Measurements from ENCODE around the gene ENTPD2.
"Not testable (repeated sequence)": the region's sequence is repeated elsewhere in the genome, so short reads cannot be mapped to it uniquely, and the experiment has no call there.

The ENTPD2 gene

GRCh38 chr9:137034709-137035506 lies 19.0 kb downstream of the ENTPD2 start:
- peak; percentile 98 for TF ChIP-seq CTCF (IDR thresholded peaks at IDR 0.05; ENCODE audit: low read depth, low read length, missing control alignments)
- no peak overlapping the region for H3K4me3 ChIP-seq (ENCODE audit: low read depth, low read length)
- peak; percentile 73 for DNase-seq (ENCODE audit: low read depth)

GRCh38 chr9:137034039-137034708 lies 19.7 kb downstream of the ENTPD2 start:
- no peak for DNase-seq (ENCODE audit: low read depth)
- no peak for TF ChIP-seq CTCF (IDR thresholded peaks at IDR 0.05; ENCODE audit: low read depth, low read length, missing control alignments)
- H3K4me3 ChIP-seq (ENCODE audit: low read depth, low read length), result no peak overlapping the region

GRCh38 chr9:137033481-137033880 lies 20.4 kb downstream of the ENTPD2 start:
- DNase-seq (ENCODE audit: low read depth); H3K4me3 ChIP-seq (ENCODE audit: low read depth, low read length): not testable (repeated sequence)

- TF ChIP-seq CTCF (IDR thresholded peaks at IDR 0.05; ENCODE audit: low read depth, low read length, missing control alignments), result no peak
- DNase-seq (ENCODE audit: low read depth), result no peak
- no peak overlapping the region; the same call in 1 of the 2 replicates for H3K4me3 ChIP-seq (ENCODE audit: low read depth, low read length)
Measured at GRCh38 chr9:137032858-137033257, 21.0 kb downstream of the ENTPD2 start.

- H3K4me3 ChIP-seq (ENCODE audit: low read depth, low read length), result no peak within 1 kb of the TSS; the same call in 1 of the 2 replicates
- no peak for DNase-seq (ENCODE audit: low read depth)
- TF ChIP-seq CTCF (IDR thresholded peaks at IDR 0.05; ENCODE audit: low read depth, low read length, missing control alignments), result no peak
Measured at GRCh38 chr9:137031904-137032640, 21.8 kb downstream of the ENTPD2 start, which contains the start of gene FUT7. Gene FUT7, minus strand, starts transcription at chr9:137032088. Its CDS starts 97 bp downstream, at chr9:137031991.

GRCh38 chr9:137030538-137031527 lies 23.0 kb downstream of the ENTPD2 start:
- DNase-seq (ENCODE audit: low read depth), result no peak
- no peak overlapping the region for H3K4me3 ChIP-seq (ENCODE audit: low read depth, low read length)
- TF ChIP-seq CTCF (IDR thresholded peaks at IDR 0.05; ENCODE audit: low read depth, low read length, missing control alignments), result no peak

All from GM12864 (cell line).